GM18907 (cell line): Measurements from ENCODE around the gene FAM135A.

ENCODE experiments used
- ATAC-seq: cut with Tn5 transposase; IDR thresholded peaks from one replicate; pipeline ENCODE4 v1.9.1; 2021; ENCODE audit warnings: mild to moderate bottlenecking, moderate library complexity; ENCODE audit not compliant: unreplicated experiment

The FAM135A gene

DNA sequence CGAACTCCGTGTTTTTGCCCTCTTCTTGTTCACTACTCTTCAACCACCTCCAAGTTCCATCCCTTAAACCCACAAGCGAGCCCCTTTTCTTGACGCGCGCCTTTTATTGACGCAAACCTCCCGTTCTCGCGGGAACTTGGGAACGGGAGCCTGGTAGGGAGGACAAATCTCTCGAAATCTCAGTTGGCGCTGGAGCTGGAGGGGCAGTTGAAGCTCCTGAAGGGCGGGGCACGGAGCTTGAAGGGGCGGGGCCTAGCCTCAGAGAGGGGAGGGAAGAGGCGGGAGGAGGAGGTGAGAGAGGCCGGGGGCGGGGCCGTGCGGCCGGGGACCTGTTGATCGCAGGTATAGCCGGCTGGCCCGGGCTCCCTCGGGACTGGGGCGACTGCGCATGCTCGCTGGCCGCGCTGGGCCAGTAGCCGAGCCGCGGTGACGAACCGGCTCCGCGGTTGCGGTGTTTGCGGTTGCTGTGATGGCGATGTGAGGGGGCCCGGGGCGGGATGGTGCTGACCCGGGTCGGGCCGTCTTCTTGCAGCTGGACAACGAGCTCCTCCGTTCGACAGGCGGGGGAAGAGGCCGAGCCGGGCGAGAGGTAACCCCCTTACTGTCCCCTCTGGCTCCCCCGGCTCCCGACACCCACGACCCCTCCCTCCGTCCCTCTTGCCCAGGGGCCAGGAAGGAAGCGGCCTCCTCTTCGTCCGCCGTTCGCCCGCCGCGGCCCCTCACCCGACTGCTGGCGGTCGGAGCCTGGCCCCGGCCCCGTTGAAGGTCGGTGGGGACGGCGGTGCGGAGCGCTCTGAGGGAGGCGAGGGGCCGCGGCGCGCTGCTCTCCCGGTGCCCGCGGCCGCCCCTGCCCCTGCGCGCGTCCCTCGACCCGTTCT lies at the start of gene FAM135A:
Gene FAM135A, plus strand, starts transcription at position 395 of the 878 bp plus-strand sequence. CDS start 14,835 bp downstream, outside the sequence.
- peak; percentile 89 for ATAC-seq

DNA sequence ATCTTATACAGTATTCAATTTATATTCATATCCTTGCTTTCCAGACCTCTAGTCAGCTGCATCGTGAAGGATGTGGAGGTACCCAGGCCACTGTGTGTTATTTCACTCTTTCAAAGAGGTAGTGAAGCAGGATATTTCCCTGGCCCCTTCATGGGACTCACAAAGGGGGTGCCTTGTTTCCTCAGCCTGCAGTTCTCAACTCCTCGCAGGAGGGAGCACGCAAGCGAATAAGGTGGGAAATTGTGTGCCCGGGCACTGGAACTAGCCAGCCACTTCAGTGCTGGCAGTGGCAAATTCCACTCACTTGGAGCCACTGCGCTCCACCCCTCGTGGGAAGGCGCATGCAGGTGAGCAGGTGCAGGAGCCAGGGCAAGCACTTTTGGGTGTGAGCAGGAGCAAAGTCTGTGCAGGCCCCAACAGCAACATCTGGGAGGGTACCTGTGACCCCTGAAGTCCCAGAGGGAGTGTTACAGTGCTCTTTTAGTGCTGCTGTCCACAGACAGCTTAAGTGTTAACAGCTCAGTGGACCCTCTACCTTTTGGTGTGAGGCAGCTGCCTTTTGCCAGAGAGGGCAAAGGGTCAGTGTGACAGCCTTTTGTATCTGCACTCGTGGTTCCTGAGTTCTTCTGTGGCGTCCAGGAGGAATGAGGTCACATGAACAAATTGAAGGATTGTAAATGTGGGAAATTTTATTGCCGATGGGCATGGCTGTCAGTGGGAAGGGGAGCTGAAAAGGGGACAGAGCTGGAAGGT lies 49.4 kb upstream of the FAM135A start:
- ATAC-seq = no peak

DNA sequence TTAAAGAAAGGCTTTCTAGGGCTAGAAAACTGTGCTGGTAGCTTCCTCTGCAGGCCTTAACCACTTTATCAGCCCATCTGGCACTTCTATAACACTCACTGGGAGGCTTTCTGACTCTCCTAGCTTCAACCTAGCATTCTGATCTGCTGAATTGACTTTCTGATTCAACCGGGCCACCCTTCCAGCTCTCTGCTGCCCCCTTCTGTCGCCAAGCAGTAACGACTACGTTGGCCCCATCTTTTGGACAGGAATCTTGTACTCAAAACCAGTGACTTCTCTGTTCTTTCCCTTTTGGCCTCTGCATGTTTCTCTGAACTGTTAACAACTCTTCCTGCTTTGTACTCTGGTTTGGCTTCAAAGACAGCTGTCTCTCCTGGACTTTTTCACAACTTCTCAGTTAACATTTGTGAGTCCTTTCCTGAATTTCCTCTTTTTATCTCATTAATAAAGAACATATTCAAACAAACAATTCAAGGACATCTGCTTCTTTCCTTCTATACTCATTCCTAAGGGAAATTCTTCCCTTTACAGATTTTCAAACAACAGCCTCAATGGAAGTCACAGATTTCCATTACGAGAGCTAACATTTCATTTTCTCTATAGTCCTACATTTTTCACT lies 43.9 kb upstream of the FAM135A start:
- ATAC-seq = peak; percentile 90

DNA sequence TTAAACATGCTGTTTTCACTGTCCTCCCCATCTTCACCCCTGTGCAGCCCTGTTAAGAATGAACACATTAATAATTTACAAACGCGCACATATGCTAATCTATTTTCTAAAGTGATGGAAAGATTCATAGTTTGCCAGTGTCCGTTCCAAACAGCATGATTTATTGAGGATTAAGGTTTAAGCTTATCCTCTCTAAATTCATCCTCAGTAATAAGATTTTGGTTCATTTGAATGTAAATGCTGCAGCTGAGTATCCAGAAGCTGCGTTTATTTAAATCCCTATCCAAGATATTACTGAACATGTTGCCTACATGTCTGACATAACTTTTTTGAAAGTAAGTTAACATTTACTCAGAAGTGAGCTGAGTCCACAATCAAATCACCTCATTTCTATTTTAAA lies 42.8 kb upstream of the FAM135A start:
- no peak for ATAC-seq

DNA sequence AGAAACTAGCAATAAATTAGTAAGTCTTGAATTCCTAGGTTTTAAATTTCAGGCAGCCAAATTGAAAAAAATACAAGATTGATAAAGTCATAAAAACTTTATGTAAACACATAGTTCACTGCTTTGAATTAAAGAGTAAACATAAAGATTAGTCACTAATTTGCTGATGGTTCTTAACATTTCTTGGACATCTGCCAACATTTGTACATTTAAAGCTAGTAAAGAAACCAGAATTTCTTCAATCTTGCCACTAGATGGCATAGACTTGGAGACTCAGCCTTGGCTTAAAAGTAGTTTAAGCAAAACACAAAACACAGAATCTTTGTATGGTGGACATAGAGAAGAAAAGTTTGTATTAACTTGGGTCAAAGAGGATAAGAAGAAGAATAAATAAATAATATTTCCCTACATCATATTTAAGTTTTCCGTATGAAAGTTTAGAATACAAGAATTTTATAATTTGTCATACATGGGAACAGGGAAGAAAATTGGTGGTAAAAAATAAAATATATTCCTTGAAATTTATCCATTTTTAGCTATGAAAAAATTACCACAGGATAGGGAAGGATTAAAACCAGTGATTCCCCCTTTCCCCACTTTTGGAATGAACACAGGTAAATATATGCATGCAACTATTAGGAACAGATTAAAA lies 41.7 kb upstream of the FAM135A start:
- peak; percentile 64 for ATAC-seq

DNA sequence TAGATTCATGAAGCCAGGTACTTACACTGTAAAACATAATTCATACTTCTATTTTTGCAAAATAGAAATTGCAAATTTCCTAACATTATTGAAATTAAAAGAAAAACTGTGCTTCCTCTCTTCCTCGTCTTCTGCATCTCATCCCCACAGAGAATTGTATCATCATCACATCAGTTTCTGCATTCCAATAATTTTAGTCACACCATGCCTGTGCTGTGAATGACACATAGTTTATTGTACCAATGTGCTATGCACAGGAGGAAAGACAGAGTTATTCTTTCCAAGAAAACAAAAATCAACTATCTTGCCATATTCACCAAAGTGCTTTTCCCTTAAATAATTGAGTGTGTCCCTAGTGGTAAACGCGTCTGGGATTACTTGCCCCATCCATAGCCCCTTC lies 38.1 kb upstream of the FAM135A start:
- ATAC-seq = no peak

DNA sequence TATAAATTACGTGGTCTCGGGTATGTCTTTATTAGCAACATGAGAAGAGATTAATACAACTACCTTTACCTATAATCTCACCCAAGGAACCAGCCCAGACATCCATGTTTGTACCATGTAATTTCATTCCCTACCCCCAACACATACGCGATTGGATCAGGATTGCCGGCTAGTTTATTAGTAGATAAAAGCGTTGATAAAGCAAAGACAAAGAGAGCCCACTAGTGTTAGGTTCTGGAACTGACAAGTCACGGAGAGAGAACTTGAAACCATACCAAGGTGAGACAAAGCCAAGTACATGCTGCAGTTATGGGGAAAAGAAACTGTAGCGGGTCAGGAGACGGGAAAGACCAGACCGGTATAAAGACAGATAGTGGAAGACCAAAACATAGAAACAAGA lies 37.4 kb upstream of the FAM135A start:
- no peak for ATAC-seq

DNA sequence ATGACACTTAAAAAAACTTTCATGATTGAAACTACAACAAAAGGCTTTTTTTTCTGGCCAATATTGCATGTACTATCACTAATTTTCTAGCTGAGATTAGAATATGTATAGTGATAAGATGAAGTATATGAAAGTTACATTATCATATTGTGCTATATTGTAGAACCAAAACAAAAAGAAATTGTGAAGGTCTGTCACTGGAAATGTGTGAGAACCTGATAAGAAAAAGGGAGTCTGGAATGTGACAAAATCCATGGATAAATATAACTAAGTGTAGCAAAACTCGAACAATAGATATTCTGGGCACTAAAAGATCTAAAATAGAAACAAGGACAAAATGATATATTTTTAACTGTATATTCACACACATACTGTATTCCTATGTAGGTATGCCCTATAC lies 36.7 kb upstream of the FAM135A start:
- no peak for ATAC-seq

DNA sequence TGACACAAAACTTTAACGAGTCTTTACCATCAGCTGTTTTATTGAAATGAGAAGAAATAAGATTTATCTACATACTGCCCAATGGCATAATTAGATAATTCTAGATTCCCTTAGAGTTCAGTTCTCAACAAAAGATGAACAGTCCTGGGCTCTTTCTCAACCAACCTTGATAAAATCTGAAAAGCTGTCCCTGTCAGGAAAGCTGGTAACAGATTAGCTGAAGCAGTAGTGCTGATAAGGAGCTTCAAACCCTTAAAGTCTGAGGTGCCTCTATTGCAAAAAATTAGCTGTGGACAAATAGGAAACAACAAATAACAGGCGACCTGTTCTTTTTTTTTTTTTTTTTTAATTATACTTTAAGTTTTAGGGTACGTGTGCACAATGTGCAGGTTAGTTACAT lies 35.9 kb upstream of the FAM135A start:
- no peak for ATAC-seq

DNA sequence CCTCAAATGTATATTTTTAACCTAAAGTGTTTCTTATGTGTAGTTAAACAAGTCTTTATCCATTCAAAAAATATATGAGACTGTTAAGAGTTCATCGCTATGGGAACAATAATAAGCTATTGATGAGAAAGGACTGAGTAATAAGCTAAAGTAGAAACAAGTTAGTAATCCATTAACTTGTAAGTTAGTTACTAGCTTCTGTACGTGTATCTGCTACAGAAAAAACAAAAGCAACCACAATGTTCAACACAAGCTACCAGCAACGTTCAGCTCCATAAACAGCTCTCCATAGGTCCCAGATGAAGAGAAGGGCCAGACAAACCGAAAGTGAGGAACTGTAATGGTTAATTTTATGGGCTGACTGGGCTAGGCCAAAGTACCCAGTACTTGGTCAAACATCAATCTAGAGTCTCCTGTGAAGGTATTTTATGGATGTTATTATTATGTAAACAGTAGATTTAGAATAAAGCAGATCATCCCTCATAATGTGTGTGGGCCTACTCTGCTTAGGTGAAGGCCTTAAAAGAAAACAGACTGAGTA lies 33.8 kb upstream of the FAM135A start:
- no peak for ATAC-seq

DNA sequence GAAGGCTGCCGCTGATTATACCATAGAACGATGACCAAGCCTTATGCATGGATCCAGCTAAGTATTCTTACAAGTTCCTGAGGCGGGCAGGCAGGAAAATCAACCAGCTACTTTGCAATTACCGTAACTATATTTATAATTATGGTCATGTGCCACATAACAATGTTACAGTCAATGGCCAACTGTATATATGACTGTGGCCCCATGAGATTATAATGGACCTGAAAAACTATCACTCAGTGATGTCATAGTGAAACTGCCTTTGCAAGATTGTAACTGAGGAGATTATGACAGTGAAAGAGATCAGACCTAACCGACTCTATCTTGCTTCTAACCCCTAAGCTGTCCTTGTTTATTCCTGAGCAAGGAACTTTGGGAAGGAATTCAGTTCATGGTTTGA lies 33.1 kb upstream of the FAM135A start:
- ATAC-seq = peak; percentile 96

DNA sequence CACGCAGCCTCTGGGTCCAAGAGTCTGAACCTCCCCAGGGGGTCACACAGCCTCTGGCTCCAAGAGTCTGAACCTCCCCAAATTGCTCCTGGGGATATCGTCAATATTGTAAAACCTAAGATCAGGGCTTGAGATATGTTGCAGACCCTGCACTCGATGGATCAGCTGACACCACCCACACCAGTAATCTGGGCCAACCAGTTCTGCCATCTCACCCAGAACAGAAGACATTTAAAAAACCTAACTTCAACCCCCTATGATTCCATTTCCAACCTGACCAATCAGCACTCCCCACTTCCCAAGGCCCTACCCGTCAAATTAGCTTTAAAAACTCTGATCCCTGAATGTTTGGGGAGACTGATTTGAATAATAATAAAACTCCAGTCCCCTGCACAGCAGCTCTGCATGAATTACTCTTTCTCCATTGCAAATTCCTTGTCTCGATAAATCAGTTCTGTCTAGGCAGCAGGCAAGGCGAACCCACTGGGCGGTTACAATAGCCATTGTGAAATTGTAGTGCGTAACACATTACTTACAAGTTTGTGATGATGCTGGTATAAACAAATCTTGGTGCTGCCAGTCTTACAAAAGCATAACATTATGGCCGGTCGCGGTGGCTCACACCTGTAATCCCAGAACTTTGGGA lies 32.4 kb upstream of the FAM135A start:
- ATAC-seq = no peak

DNA sequence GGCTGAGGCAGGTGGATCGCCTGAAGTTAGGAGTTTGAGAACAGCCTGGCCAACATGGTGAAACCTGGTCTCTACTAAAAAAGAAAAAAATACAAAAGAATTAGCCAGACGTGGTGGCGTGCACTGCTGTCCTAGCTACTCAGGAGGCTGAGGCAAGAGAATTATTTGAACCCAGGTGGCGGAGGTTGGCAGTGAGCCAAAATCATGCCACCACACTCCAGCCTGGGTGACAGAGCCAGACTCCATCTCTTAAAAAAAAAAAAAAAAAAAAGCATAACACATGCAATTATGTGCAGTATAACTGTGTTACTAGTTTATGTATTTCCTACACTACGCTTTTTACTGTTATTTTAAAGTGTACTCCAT lies 31.9 kb upstream of the FAM135A start:
- no peak for ATAC-seq

DNA sequence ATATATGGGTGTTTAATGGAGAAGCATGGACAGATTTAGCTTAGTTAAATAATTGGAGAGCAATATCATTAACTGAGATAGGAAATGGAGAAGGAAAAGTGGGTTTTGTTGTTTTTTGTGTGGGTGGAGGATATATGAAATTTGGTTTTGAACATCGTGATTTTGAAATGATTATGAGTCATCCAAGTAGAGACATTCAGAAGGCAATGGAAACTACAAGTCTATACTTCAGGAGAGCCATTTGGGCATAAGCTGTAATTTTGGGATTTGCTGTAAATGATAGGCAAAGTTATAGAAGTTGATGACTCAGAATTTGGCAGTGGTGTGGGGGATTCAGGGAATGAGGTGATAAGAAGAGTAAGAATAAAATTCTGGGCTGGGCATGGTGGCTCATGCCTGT lies 27.4 kb upstream of the FAM135A start:
- ATAC-seq = no peak

DNA sequence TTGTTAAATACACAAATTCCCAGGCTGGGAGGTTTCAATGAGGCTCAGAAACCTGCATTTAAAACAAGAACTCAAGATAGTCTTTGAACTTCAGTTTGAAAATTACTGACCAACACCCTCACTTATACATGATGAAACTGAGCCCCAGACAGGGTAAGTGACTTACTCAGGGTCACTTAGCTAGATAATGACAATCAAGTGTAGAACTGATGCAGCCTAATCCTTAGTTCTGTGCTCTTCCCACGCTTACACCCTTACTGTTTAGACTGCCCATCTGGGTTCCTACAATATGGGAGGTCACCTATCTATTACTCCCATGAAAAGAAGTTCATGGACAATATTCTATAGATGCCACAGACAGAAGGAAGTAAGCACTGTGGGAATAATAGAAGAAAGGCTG lies 24.5 kb upstream of the FAM135A start:
- no peak for ATAC-seq

DNA sequence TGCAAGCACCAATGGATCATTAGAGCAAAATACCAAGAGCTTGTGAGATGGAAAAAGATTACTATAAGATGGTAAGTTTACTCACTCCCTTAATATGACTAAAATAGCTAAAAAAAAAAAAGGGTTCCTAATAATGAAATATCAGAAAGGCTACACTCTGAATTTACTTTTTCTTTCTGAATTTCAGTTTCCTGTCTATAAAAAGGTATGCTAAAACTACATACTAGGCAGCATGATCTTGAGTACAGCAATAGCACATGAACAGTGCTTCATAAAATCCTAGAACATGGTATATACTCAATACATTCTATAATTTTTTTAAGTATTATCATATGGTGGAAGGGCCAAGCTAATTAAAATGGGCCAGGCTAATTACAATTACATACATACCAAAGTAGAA lies 24.0 kb upstream of the FAM135A start:
- ATAC-seq = no peak

DNA sequence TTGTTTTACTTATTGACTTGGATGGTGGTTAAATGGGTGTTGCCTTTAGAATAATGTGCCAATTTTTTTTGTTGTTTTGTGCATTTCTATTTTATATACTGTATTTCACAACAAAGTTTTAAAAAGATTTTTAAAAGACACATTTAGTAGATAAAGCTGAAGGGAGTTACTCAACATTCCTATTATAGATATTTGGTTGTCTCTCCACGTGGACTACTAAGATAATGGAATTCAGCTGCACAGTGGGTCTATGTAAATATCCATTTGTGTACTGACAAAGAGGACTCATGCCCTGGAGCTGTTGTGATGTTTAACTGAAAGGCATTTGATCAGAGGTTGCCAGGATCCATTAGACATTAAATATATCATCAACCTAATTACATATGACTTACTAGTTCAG lies 23.2 kb upstream of the FAM135A start:
- no peak for ATAC-seq

DNA sequence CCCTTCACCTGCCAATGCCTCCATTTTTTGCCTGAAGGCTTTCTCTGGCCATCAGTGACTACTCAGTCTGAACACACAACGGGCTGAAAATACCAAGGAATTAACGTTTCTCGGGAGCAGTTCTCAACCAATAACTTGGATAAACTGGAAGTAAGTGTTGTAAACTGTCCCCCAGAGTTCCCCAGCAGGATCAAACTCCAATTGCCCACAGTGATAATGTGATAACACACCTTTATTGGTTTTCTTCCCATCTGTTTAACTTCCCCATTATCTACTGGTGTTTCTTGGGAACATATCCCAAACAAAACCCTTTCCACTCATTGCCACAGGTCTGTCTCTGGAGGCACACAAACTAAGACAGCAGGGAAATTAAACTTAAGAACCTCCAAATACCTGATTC lies 21.8 kb upstream of the FAM135A start:
- no peak for ATAC-seq

DNA sequence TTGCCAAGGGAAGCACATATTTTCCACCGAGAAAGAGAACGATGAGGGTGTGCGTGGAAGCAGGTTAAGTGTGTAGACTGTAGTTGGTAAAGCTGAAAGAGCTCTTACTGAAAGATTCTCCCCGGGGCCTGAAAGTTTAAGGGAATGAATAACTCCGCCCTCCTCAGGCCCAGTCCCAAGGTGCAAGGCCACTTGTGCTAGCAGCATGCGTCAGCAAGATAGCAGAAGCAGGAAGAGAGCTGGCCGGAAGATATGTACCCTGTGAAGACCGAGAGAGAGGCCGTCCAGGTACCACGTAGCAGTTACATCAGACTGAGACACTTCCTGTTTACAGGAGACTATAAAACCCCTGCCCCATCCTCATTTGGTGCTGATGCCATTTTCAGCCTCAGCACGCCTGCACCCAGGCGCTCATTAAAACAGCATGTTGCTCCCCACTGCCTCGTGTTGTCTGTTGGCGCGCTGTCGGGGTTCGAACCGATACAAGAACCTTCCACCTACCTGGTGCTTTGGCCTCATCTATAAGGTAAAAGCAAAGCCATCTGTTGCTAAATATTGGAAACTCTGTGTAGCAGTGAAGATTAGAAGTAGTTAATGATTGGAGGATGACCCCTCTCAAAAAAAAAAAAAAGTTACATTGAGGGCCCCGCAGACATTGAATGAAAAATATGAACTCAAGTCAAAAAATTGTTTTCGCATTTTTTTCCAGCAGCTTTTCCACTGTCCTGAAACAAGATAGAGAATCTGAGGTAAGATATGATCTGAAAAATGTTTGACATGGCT lies 18.6 kb upstream of the FAM135A start:
- no peak for ATAC-seq

DNA sequence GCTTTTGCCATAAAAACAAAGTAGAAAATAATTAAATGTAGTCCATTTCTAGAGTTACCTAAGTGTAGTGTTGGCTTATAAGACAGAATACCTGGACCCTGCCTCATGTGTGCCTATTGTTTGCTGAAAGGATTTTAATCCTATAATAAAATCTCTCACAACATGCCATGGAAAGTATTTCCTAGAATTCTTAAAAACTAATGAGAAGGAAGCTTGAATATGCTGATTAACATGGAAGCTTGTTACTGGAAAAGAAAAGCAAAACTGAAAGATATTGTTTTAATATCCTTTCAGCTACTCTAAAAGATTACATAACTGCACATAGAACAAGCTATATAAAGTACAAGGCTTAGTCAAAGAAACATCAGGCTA lies 18.0 kb upstream of the FAM135A start:
- no peak for ATAC-seq
